KMS-11 (cell line): ENCODE results near the gene MICAL3.
A peak's percentile ranks its signal among the peaks of the same experiment; 100 is the strongest.

Experiments used
- H2AFZ ChIP-seq: fragments of 200-600 bp; sonication (generic); 2 replicates; pipeline ENCODE4 v1.6.1; 2016; ENCODE audit warnings: antibody characterized with exemption, mixed run types, low read depth
- H3K27ac ChIP-seq: fragments of 200-600 bp; sonication (generic); 2 replicates; pipeline ENCODE4 v1.6.1; 2016; ENCODE audit warnings: mild to moderate bottlenecking, mixed run types
- H3K27me3 ChIP-seq: fragments of 200-600 bp; sonication (generic); 2 replicates; pipeline ENCODE4 v1.6.1; 2017; ENCODE audit warnings: mild to moderate bottlenecking, low read depth, mixed run types, moderate library complexity; ENCODE audit not compliant: insufficient read depth
- H3K36me3 ChIP-seq: fragments of 200-600 bp; sonication (generic); 2 replicates; pipeline ENCODE4 v1.6.1; 2017; ENCODE audit warnings: mild to moderate bottlenecking, mixed run types; ENCODE audit not compliant: insufficient read depth
- H3K4me1 ChIP-seq: fragments of 200-600 bp; sonication (generic); 2 replicates; pipeline ENCODE4 v1.6.1; 2016; ENCODE audit warnings: mild to moderate bottlenecking, low read depth, mixed run types; ENCODE audit not compliant: poor library complexity, severe bottlenecking
- H3K4me2 ChIP-seq: fragments of 200-600 bp; sonication (generic); 2 replicates; pipeline ENCODE4 v1.7.0; 2016; ENCODE audit warnings: mild to moderate bottlenecking, mixed run types
- H3K4me3 ChIP-seq: fragments of 200-600 bp; sonication (generic); IDR thresholded peaks from 2 replicates; pipeline ENCODE4 v1.6.1; 2017; ENCODE audit warnings: low read depth, low read length, mixed read lengths; ENCODE audit not compliant: insufficient read depth
- H3K79me2 ChIP-seq: fragments of 200-600 bp; sonication (generic); 2 replicates; pipeline ENCODE4 v1.6.1; 2016; ENCODE audit warnings: low read depth, mixed run types; ENCODE audit not compliant: insufficient read depth
- H3K9ac ChIP-seq: fragments of 200-600 bp; sonication (generic); 2 replicates; pipeline ENCODE4 v1.6.1; 2016; ENCODE audit warnings: mild to moderate bottlenecking, mixed run types
- H4K20me1 ChIP-seq: fragments of 200-600 bp; sonication (generic); 2 replicates; pipeline ENCODE4 v1.6.1; 2016; ENCODE audit warnings: mild to moderate bottlenecking, mixed run types; ENCODE audit not compliant: insufficient read depth
- CTCF ChIP-seq: fragments of 200-600 bp; sonication (generic); conservative IDR thresholded peaks from 2 replicates; pipeline ENCODE4 v1.6.1; 2017; ENCODE audit warnings: low read depth, mild to moderate bottlenecking, antibody characterized with exemption, low read length, moderate library complexity, mixed read lengths

The MICAL3 gene

GRCh38 chr22:17774926-17775685 is 249.3 kb downstream of the MICAL3 start:
- Histone ChIP-seq H3K4me1 (peaks cover 63% of the 10 kb centered on the region), H3K36me3 (no peaks in the 10 kb centered on the region), H3K4me2 (peak overlapping the region; percentile 98), H3K27me3 (no peaks in the 10 kb centered on the region), H3K27ac (no peak overlapping the region), H4K20me1 (peaks cover 20% of the 10 kb centered on the region; the same call in 1 of the 2 replicates), H3K79me2 (peaks cover 59% of the 10 kb centered on the region), H3K4me3 (no peak overlapping the region), H2AFZ (peak overlapping the region; percentile 61; the same call in 1 of the 2 replicates), H3K9ac (peak overlapping the region; percentile 85; the same call in 1 of the 2 replicates)
- TF ChIP-seq CTCF: no peak

- H3K27ac ChIP-seq: peak within 1 kb of the TSS; percentile 62
- no peak within 1 kb of the TSS for H3K4me3 ChIP-seq
- peak within 1 kb of the TSS; percentile 61; the same call in 1 of the 2 replicates for H2AFZ ChIP-seq
- H3K36me3 ChIP-seq: no peaks in the 10 kb centered on the region
- H3K79me2 ChIP-seq: peaks cover 67% of the 10 kb centered on the region
- no peak for TF ChIP-seq CTCF
- H3K4me2 ChIP-seq: peak within 1 kb of the TSS; percentile 99
- peak within 1 kb of the TSS; percentile 85 for H3K9ac ChIP-seq
- no peaks in the 10 kb centered on the region for H3K27me3 ChIP-seq
- peaks cover 20% of the 10 kb centered on the region; the same call in 1 of the 2 replicates for H4K20me1 ChIP-seq
- peaks cover 56% of the 10 kb centered on the region for H3K4me1 ChIP-seq
These were observed 250.0 kb downstream of the MICAL3 start, which contains the start of gene BID for GRCh38 chr22:17774206-17774925. Gene BID (minus strand): TSS chr22:17774469. CDS start chr22:17750116, 24,353 bp downstream.

- Histone ChIP-seq H3K27ac (peak overlapping the region; percentile 62), H3K4me2 (peak overlapping the region; percentile 99), H3K27me3 (no peaks in the 10 kb centered on the region), H3K4me1 (peaks cover 49% of the 10 kb centered on the region), H3K9ac (peak overlapping the region; percentile 85), H3K36me3 (no peaks in the 10 kb centered on the region), H3K79me2 (peaks cover 67% of the 10 kb centered on the region), H2AFZ (0 out of 2 replicates have a peak overlapping the region, but pooled peaks have one; percentile 22), H4K20me1 (peaks cover 20% of the 10 kb centered on the region; the same call in 1 of the 2 replicates), H3K4me3 (no peak overlapping the region)
- no peak for TF ChIP-seq CTCF
These were observed 250.7 kb downstream of the MICAL3 start for GRCh38 chr22:17773606-17774205.

- H2AFZ ChIP-seq: no peak overlapping the region
- H3K9ac ChIP-seq: peak overlapping the region; percentile 85
- H3K27ac ChIP-seq: no peak overlapping the region
These were observed 251.3 kb downstream of the MICAL3 start for GRCh38 chr22:17772958-17773605.

More at GRCh38 chr22:17772958-17773605, 251.3 kb downstream of the MICAL3 start:
- no peaks in the 10 kb centered on the region for H3K27me3 ChIP-seq
- peak overlapping the region; percentile 99 for H3K4me2 ChIP-seq
- H3K4me3 ChIP-seq: no peak overlapping the region
- peaks cover 26% of the 10 kb centered on the region for H4K20me1 ChIP-seq
- H3K79me2 ChIP-seq: peaks cover 67% of the 10 kb centered on the region
- no peaks in the 10 kb centered on the region for H3K36me3 ChIP-seq
- no peak for TF ChIP-seq CTCF
- H3K4me1 ChIP-seq: peaks cover 48% of the 10 kb centered on the region
